HL-60 (cell line): Measurements from ENCODE around the gene IL33.

Experiments used
- GABPA ChIP-seq: IDR thresholded peaks from 2 replicates; pipeline ENCODE4 v1.6.1; 2012; ENCODE audit warnings: low read depth
- POLR2AphosphoS5 ChIP-seq: IDR thresholded peaks from 2 replicates; pipeline ENCODE4 v1.6.1; 2012; ENCODE audit warnings: low read depth
- TF ChIP-seq, protein P1 (sequence below): IDR thresholded peaks from one replicate; pipeline ENCODE4 v1.5.1; 2011; ENCODE audit warnings: low read length, control low read depth, inconsistent platforms; ENCODE audit not compliant: insufficient read depth
- TF ChIP-seq, protein P2 (sequence below): IDR thresholded peaks from 2 replicates; pipeline ENCODE4 v1.6.1; 2012; ENCODE audit warnings: low read depth; ENCODE audit not compliant: insufficient replicate concordance

DNA sequence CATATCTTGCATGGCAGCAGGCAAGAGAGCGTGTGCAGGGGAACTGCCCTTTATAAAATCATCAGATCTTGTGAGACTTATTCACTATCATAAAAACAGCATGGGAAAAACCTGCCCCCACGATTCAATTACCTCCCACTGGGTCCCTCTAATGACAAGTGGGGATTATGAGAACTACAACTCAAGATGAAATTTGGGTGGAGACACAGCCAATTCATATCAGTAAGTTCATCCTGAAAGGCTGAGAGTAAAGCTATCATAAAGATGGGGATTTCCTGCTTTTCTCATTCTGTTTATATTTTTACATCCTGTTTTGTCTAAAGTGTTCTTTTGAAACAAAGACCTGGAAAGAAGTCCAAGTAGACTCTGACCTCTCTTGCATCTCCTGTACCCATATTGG is 28.9 kb upstream of the IL33 start:
- TF ChIP-seq, protein P1, sequence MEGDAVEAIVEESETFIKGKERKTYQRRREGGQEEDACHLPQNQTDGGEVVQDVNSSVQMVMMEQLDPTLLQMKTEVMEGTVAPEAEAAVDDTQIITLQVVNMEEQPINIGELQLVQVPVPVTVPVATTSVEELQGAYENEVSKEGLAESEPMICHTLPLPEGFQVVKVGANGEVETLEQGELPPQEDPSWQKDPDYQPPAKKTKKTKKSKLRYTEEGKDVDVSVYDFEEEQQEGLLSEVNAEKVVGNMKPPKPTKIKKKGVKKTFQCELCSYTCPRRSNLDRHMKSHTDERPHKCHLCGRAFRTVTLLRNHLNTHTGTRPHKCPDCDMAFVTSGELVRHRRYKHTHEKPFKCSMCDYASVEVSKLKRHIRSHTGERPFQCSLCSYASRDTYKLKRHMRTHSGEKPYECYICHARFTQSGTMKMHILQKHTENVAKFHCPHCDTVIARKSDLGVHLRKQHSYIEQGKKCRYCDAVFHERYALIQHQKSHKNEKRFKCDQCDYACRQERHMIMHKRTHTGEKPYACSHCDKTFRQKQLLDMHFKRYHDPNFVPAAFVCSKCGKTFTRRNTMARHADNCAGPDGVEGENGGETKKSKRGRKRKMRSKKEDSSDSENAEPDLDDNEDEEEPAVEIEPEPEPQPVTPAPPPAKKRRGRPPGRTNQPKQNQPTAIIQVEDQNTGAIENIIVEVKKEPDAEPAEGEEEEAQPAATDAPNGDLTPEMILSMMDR = no peak
- no peak for TF ChIP-seq GABPA
- TF ChIP-seq, protein P2, sequence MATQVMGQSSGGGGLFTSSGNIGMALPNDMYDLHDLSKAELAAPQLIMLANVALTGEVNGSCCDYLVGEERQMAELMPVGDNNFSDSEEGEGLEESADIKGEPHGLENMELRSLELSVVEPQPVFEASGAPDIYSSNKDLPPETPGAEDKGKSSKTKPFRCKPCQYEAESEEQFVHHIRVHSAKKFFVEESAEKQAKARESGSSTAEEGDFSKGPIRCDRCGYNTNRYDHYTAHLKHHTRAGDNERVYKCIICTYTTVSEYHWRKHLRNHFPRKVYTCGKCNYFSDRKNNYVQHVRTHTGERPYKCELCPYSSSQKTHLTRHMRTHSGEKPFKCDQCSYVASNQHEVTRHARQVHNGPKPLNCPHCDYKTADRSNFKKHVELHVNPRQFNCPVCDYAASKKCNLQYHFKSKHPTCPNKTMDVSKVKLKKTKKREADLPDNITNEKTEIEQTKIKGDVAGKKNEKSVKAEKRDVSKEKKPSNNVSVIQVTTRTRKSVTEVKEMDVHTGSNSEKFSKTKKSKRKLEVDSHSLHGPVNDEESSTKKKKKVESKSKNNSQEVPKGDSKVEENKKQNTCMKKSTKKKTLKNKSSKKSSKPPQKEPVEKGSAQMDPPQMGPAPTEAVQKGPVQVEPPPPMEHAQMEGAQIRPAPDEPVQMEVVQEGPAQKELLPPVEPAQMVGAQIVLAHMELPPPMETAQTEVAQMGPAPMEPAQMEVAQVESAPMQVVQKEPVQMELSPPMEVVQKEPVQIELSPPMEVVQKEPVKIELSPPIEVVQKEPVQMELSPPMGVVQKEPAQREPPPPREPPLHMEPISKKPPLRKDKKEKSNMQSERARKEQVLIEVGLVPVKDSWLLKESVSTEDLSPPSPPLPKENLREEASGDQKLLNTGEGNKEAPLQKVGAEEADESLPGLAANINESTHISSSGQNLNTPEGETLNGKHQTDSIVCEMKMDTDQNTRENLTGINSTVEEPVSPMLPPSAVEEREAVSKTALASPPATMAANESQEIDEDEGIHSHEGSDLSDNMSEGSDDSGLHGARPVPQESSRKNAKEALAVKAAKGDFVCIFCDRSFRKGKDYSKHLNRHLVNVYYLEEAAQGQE = no peak
- TF ChIP-seq POLR2AphosphoS5 = no peak
